Smooth muscle cell (in vitro differentiated cells): ENCODE measurements around the gene CSNK1A1. TPM values are rescaled to one million over a fixed set of nuclear protein-coding genes. Genes with fewer than 3 reads are reported as not detected.
"Not testable (repeated sequence)": the region's sequence is repeated elsewhere in the genome, so short reads cannot be mapped to it uniquely, and the experiment has no call there.

Experiments
- DNase-seq: peaks from one replicate; lab custom pipeline; 2025; ENCODE audit not compliant: unreplicated experiment; lab: John Stamatoyannopoulos, UW
- H2AFZ ChIP-seq: fragments of 200-600 bp; sonication (generic); 2 replicates; pipeline ENCODE4 v1.6.0; 2016; ENCODE audit warnings: antibody characterized with exemption, low read depth, mild to moderate bottlenecking
- H3F3A ChIP-seq: fragments of 200-600 bp; sonication (generic); 2 replicates; pipeline ENCODE4 v1.6.0; 2017; ENCODE audit warnings: antibody characterized with exemption, low read depth
- H3K27ac ChIP-seq: fragments of 200-600 bp; sonication (generic); 2 replicates; pipeline ENCODE4 v1.5.1; 2016; ENCODE audit warnings: low read depth, mild to moderate bottlenecking
- H3K27me3 ChIP-seq: fragments of 200-600 bp; sonication (generic); 2 replicates; pipeline ENCODE4 v1.6.1; 2016; ENCODE audit warnings: low read depth, mild to moderate bottlenecking
- H3K36me3 ChIP-seq: fragments of 200-600 bp; sonication (generic); 2 replicates; pipeline ENCODE4 v1.5.1; 2016; ENCODE audit warnings: low read depth
- H3K4me1 ChIP-seq: fragments of 200-600 bp; sonication (generic); 2 replicates; pipeline ENCODE4 v1.5.1; 2016; ENCODE audit warnings: low read depth
- H3K4me2 ChIP-seq: fragments of 200-600 bp; sonication (generic); 2 replicates; pipeline ENCODE4 v1.6.0; 2016; ENCODE audit warnings: mild to moderate bottlenecking
- H3K4me3 ChIP-seq: fragments of 200-600 bp; sonication (generic); 2 replicates; pipeline ENCODE4 v1.5.1; 2016; ENCODE audit warnings: mild to moderate bottlenecking
- H3K79me2 ChIP-seq: fragments of 200-600 bp; sonication (generic); 2 replicates; pipeline ENCODE4 v1.6.0; 2016; ENCODE audit warnings: low read depth, mild to moderate bottlenecking
- H3K9ac ChIP-seq: fragments of 200-600 bp; sonication (generic); 2 replicates; pipeline ENCODE4 v1.6.0; 2016; ENCODE audit warnings: low read depth
- H3K9me3 ChIP-seq: fragments of 200-600 bp; sonication (generic); replicated peaks from 2 replicates; pipeline ENCODE4 v1.5.1; 2016; ENCODE audit warnings: low read depth
- H4K20me1 ChIP-seq: fragments of 200-600 bp; sonication (generic); 2 replicates; pipeline ENCODE4 v1.6.0; 2016; ENCODE audit warnings: low read depth
- CTCF ChIP-seq: fragments of 200-600 bp; sonication (generic); IDR thresholded peaks from 2 replicates; pipeline ENCODE4 v1.5.1; 2017; ENCODE audit warnings: borderline replicate concordance, mild to moderate bottlenecking, antibody characterized with exemption; ENCODE audit not compliant: insufficient read depth, poor library complexity, severe bottlenecking
- WGBS: methylation state at CpG from one replicate; pipeline ENCODE4 v1.1.7; 2016; ENCODE audit warnings: low lambda C conversion rate; 5-methylcytosine and 5-hydroxymethylcytosine counted together
- polyA plus RNA-seq: library from polyadenylated mRNA; unstranded; fragments of >200 nt; fragmentation: Nextera tagmentation; extraction: Ambion mirVana; gene quantifications from 2 replicates; pipeline ENCODE4 v1.2.1, GENCODE V29; 2016
- total RNA-seq: library from RNA; depleted of rRNA; stranded (reverse); fragments of >200 nt; gene quantifications from 2 replicates; pipeline ENCODE4 v1.2.3, GENCODE V29; 2014

Gene CSNK1A1
- total and polyA plus RNA-seq, 2 experiments from 2014 or later: 129 to 294 TPM

- H3K4me1 ChIP-seq: peaks cover 17% of the 10 kb centered on the region
- H3K27ac ChIP-seq: peak overlapping the region; percentile 94
These were observed 103.6 kb downstream of the CSNK1A1 start for GRCh38 chr5:149447373-149448367.

GRCh38 chr5:149446794-149447193 lies 104.4 kb downstream of the CSNK1A1 start:
- H3K4me3 ChIP-seq, H3K36me3 ChIP-seq, H3K4me2 ChIP-seq, H2AFZ ChIP-seq, H3K9me3 ChIP-seq, H4K20me1 ChIP-seq, H3K9ac ChIP-seq, H3K79me2 ChIP-seq, H3K4me1 ChIP-seq, H3K27me3 ChIP-seq, DNase-seq: not testable (repeated sequence)
- H3K27ac ChIP-seq: peak overlapping the region; percentile 94
- WGBS: 97% methylated on average over 3 of the region's 3 CpGs
- peaks cover 31% of the 10 kb centered on the region for H3F3A ChIP-seq

More at GRCh38 chr5:149447373-149448367, 103.6 kb downstream of the CSNK1A1 start:
- whole genome bisulfite sequencing: 78% methylated on average over 12 of the region's 12 CpGs
- no peaks in the 10 kb centered on the region for H4K20me1 ChIP-seq
- no peaks in the 10 kb centered on the region for H3K79me2 ChIP-seq
- H3K9ac ChIP-seq: no peak overlapping the region
- no peak overlapping the region for H3K4me2 ChIP-seq
- H3K27me3 ChIP-seq: no peaks in the 10 kb centered on the region
- H3K36me3 ChIP-seq: no peaks in the 10 kb centered on the region
- no peaks in the 10 kb centered on the region for H3K9me3 ChIP-seq
- no peak overlapping the region for H3K4me3 ChIP-seq
- H2AFZ ChIP-seq: no peak overlapping the region
- H3F3A ChIP-seq: peaks cover 31% of the 10 kb centered on the region
- DNase-seq: no peak
- TF ChIP-seq CTCF: no peak

- no peaks in the 10 kb centered on the region for H4K20me1 ChIP-seq
- no peak overlapping the region for H2AFZ ChIP-seq
- 13% methylated on average over 9 of the region's 9 CpGs for WGBS
- no peak overlapping the region for H3K4me3 ChIP-seq
- peak overlapping the region; percentile 65 for H3K9ac ChIP-seq
- H3K79me2 ChIP-seq: no peaks in the 10 kb centered on the region
- no peaks in the 10 kb centered on the region for H3K36me3 ChIP-seq
- H3F3A ChIP-seq: peaks cover 31% of the 10 kb centered on the region
- peak overlapping the region; percentile 94 for H3K27ac ChIP-seq
- H3K27me3 ChIP-seq: no peaks in the 10 kb centered on the region
- peaks cover 9% of the 10 kb centered on the region for H3K4me1 ChIP-seq
- TF ChIP-seq CTCF: no peak
- no peaks in the 10 kb centered on the region for H3K9me3 ChIP-seq
- DNase-seq: no peak
- H3K4me2 ChIP-seq: peak overlapping the region; percentile 36
These were observed 105.4 kb downstream of the CSNK1A1 start for GRCh38 chr5:149445739-149446369.

GRCh38 chr5:149445343-149445738 lies 105.9 kb downstream of the CSNK1A1 start:
- Histone ChIP-seq H3K36me3 (no peaks in the 10 kb centered on the region), H3K9ac (peak overlapping the region; percentile 0), H3K27me3 (no peaks in the 10 kb centered on the region), H3F3A (peaks cover 31% of the 10 kb centered on the region), H3K9me3 (no peaks in the 10 kb centered on the region), H3K4me1 (peaks cover 9% of the 10 kb centered on the region), H2AFZ (no peak overlapping the region), H3K4me2 (peak overlapping the region; percentile 36), H3K79me2 (no peaks in the 10 kb centered on the region), H3K4me3 (no peak overlapping the region), H3K27ac (peak overlapping the region; percentile 94), H4K20me1 (no peaks in the 10 kb centered on the region)
- 46% methylated on average over 7 of the region's 7 CpGs for WGBS
- no peak for TF ChIP-seq CTCF
- no peak for DNase-seq

- peak overlapping the region; percentile 94 for H3K27ac ChIP-seq
- not testable (repeated sequence) for H3K4me2 ChIP-seq
These were observed 106.8 kb downstream of the CSNK1A1 start for GRCh38 chr5:149444430-149444829.

More at GRCh38 chr5:149444430-149444829, 106.8 kb downstream of the CSNK1A1 start:
- H4K20me1 ChIP-seq, H3K27me3 ChIP-seq, H2AFZ ChIP-seq, DNase-seq, H3K36me3 ChIP-seq, H3K9me3 ChIP-seq, H3K79me2 ChIP-seq, H3K4me3 ChIP-seq, H3K4me1 ChIP-seq, H3K9ac ChIP-seq: not testable (repeated sequence)
- peaks cover 31% of the 10 kb centered on the region for H3F3A ChIP-seq
- WGBS: 99% methylated on average over 4 of the region's 4 CpGs
